ENCODE results near the gene EXOC4.
"Not testable (repeated sequence)": the region's sequence is repeated elsewhere in the genome, so short reads cannot be mapped to it uniquely, and the experiment has no call there.

The EXOC4 gene

DNA sequence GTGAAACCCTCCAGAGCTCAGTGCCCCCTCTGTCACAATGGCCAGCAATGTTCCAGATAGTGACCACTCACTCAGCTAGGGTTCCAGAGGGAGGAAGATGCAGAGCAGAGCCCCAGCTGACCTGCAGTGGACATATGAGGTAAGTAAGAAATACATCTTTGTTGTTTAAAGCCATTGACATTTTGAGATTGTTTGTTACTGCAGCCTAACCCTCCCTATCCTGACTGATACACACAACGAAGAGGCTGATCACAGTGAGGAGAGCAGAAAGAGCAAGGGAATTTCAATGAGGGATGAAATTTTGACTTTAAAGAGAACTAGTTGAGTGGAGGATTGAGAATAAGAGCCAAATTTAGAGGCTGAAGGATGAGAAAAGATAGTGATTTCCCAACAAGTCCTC lies 822.9 kb downstream of the EXOC4 start:
- DNase-seq (ENCODE audit: insufficient read length, low spot score) (no peak), FAIRE-seq (no peak)

GRCh38 chr7:134077560-134077959 lies 824.7 kb downstream of the EXOC4 start:
- FAIRE-seq: not testable (repeated sequence)

DNA sequence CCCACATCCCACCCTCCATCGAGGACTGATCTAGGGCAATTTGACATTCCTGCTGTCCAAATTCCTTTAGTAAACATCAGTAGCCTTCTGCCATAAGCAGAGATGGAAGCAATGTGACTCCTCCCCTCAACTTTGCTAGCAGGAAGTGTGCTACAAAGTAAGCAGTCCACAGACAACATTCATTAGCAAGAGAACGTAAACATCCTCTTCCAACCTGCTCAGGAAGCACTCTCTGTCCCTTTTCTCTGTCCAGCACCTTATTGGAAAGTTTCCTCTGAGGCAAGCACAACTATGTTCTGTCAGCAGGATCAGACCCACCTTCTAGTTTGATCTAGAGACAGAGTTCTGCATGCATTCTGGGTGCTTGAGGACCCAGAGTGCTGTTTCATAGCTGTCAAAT lies 826.1 kb downstream of the EXOC4 start:
- DNase-seq (ENCODE audit: insufficient read length, low spot score): no peak
- FAIRE-seq: no peak

More at GRCh38 chr7:134077560-134077959, 824.7 kb downstream of the EXOC4 start:
- not testable (repeated sequence) for DNase-seq (ENCODE audit: insufficient read length, low spot score)

GRCh38 chr7:134081695-134082094 lies 828.8 kb downstream of the EXOC4 start:
- no peak for FAIRE-seq
- no peak for DNase-seq (ENCODE audit: insufficient read length, low spot score)

GRCh38 chr7:134083766-134084487 lies 831.0 kb downstream of the EXOC4 start:
- no peak for DNase-seq (ENCODE audit: insufficient read length, low spot score)
- no peak for FAIRE-seq

- no peak for FAIRE-seq
- DNase-seq (ENCODE audit: insufficient read length, low spot score): no peak
Measured at GRCh38 chr7:134084488-134085144, 831.7 kb downstream of the EXOC4 start.

- FAIRE-seq: no peak
- DNase-seq (ENCODE audit: insufficient read length, low spot score): no peak
Measured at GRCh38 chr7:134085311-134085710, 832.4 kb downstream of the EXOC4 start.

GRCh38 chr7:134086998-134087735 lies 834.3 kb downstream of the EXOC4 start:
- FAIRE-seq: no peak
- no peak for DNase-seq (ENCODE audit: insufficient read length, low spot score)

DNA sequence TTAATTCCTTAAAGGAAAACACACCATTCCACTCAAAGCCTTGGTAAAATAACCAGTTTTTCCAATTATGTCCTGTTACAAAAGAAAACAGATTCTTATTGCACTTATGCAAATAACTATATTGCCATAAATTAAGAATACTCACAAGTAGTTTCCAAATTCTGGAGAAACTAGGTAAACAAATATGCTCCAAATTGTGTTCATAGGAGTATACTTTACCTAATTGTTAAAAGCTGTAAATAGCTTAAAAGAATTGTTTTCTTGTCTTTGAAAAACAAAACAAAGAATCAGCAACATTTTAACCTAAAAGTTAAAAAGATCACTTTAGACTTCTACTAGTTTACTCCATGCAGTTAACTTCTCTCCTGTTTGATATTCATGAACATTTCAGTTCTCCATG lies 835.3 kb downstream of the EXOC4 start:
- DNase-seq (ENCODE audit: insufficient read length, low spot score) (no peak), FAIRE-seq (no peak)

DNA sequence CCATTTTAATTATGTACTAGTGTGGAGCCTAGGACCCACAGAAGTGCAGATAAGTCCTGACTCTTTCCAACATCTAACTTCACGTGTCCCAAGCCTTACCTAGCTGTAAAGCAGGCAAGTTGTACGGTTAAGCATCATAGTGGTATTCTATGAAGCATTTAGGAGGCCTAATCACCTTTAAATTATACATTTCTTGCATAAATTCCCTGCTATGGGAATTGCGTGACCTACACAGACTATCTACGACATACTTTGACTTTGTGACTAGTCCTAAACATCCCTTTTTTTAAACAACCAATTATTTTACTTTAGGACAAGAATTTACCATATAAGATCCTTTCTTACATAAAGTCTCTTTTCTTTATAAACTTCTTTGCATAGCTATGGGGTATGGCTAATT lies 836.6 kb downstream of the EXOC4 start:
- no peak for FAIRE-seq
- DNase-seq (ENCODE audit: insufficient read length, low spot score): no peak

GRCh38 chr7:134098072-134098471 lies 845.2 kb downstream of the EXOC4 start:
- FAIRE-seq: no peak

DNA sequence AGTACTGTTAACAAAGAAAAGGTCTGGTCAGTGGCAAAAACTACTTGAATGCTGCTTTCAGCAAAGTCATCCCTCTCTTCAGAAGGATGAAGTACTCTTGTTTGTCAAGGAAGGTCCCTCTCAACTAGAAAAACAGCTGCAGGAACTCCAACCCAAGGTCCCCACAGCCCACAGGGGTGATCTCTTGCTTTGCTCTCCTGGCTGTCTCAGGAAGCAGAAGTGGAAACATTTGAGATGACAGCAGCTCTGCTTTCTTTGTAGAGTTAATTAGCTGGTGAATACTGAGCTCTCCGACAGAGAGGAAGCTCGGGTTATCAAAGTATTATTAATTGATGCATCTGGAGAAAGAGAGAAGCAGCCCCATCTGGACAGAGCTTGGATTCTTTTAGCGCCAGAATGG lies 848.8 kb downstream of the EXOC4 start:
- FAIRE-seq (no peak), DNase-seq (ENCODE audit: insufficient read length, low spot score) (no peak)

More at GRCh38 chr7:134098072-134098471, 845.2 kb downstream of the EXOC4 start:
- no peak for DNase-seq (ENCODE audit: insufficient read length, low spot score)

- DNase-seq (ENCODE audit: insufficient read length, low spot score): no peak
- no peak for FAIRE-seq
Measured at GRCh38 chr7:134104166-134104565, 851.3 kb downstream of the EXOC4 start.

DNA sequence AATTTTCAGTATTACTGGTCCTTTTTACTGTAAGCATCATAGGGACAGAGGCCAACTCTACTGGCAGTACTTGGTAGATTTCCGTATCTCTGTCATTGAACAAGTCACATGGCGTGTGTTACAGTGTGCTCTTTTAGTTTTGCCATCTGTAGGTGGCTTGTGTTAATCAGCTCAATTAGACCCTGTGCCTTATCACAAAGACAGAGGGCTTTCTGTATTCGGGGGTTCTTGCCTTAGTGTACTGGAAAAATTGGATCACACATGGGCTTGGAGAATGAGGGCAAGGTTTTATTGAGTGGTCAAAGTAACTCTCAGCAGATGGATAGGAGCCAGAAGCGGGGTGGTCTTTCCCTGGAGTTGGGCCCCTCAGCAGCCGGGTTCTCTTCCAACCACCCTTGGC lies 853.0 kb downstream of the EXOC4 start:
- no peak for FAIRE-seq
- DNase-seq (ENCODE audit: insufficient read length, low spot score): no peak

DNA sequence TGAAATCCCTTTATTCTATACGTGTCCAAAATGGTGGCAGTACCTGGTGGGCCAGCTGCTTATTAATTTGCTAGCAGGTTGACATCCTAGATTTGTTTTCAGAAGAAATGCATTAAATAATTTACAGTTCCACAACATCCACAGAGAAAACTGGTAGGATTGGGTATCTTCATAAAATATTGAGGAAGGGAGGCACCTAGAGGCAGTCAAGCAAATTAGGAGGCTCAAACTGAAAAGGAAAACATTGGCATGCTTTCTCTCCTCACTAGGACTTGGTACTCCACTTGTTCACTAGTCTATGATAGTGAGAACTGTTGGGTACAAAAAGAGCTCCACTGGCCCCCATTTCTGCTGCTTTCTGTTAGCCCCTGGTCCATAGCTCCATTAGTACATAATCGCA lies 855.9 kb downstream of the EXOC4 start:
- FAIRE-seq (no peak), DNase-seq (ENCODE audit: insufficient read length, low spot score) (no peak)

- DNase-seq (ENCODE audit: insufficient read length, low spot score): no peak
Measured at GRCh38 chr7:134113655-134114054, 860.8 kb downstream of the EXOC4 start.

DNA sequence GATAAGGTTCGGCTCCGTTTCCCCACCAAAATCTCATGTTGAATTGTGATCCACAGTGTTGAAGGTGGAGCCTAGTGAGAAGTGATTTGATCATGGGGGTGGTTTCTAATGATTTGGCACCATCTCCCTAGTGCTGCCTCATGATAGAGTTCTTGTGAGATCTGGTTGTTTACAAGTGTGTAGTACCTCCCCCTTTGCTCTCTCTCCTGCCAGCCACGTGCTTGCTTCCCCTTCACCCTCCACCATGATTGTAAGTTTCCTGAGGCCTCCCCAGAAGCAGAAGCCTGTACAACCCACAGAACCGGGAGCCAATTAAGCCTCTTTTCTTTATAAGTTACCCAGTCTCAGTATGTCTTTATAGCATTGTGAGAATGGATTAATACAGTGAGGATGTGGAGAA lies 862.1 kb downstream of the EXOC4 start:
- no peak for FAIRE-seq
- no peak for DNase-seq (ENCODE audit: insufficient read length, low spot score)

More at GRCh38 chr7:134113655-134114054, 860.8 kb downstream of the EXOC4 start:
- FAIRE-seq: no peak
